Osteocyte (in vitro differentiated cells): Measurements from ENCODE around the gene MKS1. TPM values are rescaled to one million over a fixed set of nuclear protein-coding genes. Genes with fewer than 3 reads are reported as not detected.

Experiments
- DNase-seq: peaks from one replicate; pipeline ENCODE4 v3.0.0; 2021; ENCODE audit warnings: mixed read lengths; ENCODE audit not compliant: unreplicated experiment; ENCODE audit errors: extremely low spot score
- H3K27ac Mint-ChIP-seq: one replicate; pipeline ENCODE4 v1.8.0; 2021; ENCODE audit warnings: mild to moderate bottlenecking, mixed read lengths; ENCODE audit not compliant: unreplicated experiment
- H3K27me3 Mint-ChIP-seq: one replicate; pipeline ENCODE4 v1.8.0; 2021; ENCODE audit warnings: mixed read lengths; ENCODE audit not compliant: unreplicated experiment
- H3K36me3 Mint-ChIP-seq: one replicate; pipeline ENCODE4 v1.8.0; 2021; ENCODE audit warnings: mixed read lengths; ENCODE audit not compliant: unreplicated experiment
- H3K4me1 Mint-ChIP-seq: one replicate; pipeline ENCODE4 v1.8.0; 2021; ENCODE audit warnings: mixed read lengths; ENCODE audit not compliant: unreplicated experiment
- H3K4me3 Mint-ChIP-seq: one replicate; pipeline ENCODE4 v1.8.0; 2021; ENCODE audit warnings: mild to moderate bottlenecking, moderate library complexity, mixed read lengths; ENCODE audit not compliant: unreplicated experiment
- H3K9me3 Mint-ChIP-seq: one replicate; pipeline ENCODE4 v1.8.0; 2021; ENCODE audit warnings: mixed read lengths; ENCODE audit not compliant: unreplicated experiment
- total RNA-seq: library from RNA; stranded (reverse); gene quantifications from 2 replicates; pipeline ENCODE4 v1.2.1, GENCODE V29; 2021
- TF ChIP-seq, protein P1 (sequence below): fragments of 200-600 bp; sonication (generic); IDR thresholded peaks from 2 replicates; pipeline ENCODE4 v1.5.0; 2021; ENCODE audit warnings: antibody characterized with exemption, mild to moderate bottlenecking, moderate library complexity

Gene MKS1
- total RNA-seq, 1 donor from 2014 or later: 24.1 TPM

DNA sequence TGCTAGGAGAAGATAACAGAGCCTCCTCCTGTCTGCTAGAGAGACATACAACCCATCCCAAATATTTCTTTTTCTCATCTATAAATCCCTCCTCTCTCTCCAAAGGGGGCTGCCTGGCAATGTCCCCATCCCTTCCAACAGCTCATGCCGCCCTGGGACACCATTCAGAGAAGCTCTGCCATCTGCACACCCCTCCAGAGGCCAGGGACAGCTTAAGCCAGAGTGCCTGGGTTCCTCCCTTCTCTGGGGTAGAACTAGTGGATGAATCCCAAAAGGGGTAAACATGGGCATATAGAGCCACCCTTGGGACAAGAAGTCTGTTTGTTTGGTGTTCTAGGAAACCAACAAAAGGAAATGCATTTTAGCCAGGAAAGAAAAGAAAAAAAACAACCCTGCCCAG, 16.8 kb upstream of the MKS1 start:
- peaks cover 70% of the 10 kb centered on the region for H3K27me3 Mint-ChIP-seq
- no peak overlapping the region for H3K27ac Mint-ChIP-seq

DNA sequence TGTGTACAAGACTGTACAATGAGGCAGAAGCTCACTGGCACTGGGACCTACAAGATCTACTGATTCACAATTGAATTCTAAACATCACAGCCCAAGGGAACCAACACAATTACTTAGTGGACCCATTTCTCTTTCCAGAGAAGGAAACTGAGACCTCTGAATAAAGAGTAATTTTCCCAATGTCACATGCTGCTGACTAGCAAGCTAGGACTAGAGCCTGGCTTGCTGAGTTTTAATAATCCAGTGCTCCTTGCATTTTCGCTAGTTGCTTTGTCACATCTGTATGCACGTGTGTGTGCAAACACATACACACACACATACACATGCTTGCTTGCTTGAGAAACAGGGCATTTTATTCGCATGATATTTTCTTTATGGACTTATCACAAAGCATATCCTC, 15.5 kb upstream of the MKS1 start:
- DNase-seq: no peak
- no peak overlapping the region for H3K27ac Mint-ChIP-seq
- peaks cover 58% of the 10 kb centered on the region for H3K27me3 Mint-ChIP-seq
- H3K4me3 Mint-ChIP-seq: no peak overlapping the region
- H3K36me3 Mint-ChIP-seq: no peaks in the 10 kb centered on the region
- H3K4me1 Mint-ChIP-seq: no peaks in the 10 kb centered on the region
- H3K9me3 Mint-ChIP-seq: no peaks in the 10 kb centered on the region
- TF ChIP-seq, protein P1, sequence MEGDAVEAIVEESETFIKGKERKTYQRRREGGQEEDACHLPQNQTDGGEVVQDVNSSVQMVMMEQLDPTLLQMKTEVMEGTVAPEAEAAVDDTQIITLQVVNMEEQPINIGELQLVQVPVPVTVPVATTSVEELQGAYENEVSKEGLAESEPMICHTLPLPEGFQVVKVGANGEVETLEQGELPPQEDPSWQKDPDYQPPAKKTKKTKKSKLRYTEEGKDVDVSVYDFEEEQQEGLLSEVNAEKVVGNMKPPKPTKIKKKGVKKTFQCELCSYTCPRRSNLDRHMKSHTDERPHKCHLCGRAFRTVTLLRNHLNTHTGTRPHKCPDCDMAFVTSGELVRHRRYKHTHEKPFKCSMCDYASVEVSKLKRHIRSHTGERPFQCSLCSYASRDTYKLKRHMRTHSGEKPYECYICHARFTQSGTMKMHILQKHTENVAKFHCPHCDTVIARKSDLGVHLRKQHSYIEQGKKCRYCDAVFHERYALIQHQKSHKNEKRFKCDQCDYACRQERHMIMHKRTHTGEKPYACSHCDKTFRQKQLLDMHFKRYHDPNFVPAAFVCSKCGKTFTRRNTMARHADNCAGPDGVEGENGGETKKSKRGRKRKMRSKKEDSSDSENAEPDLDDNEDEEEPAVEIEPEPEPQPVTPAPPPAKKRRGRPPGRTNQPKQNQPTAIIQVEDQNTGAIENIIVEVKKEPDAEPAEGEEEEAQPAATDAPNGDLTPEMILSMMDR: no peak

More for the DNA sequence above, 16.8 kb upstream of the MKS1 start:
- Mint-ChIP-seq H3K9me3 (no peaks in the 10 kb centered on the region), H3K4me3 (no peak overlapping the region), H3K4me1 (no peaks in the 10 kb centered on the region), H3K36me3 (no peaks in the 10 kb centered on the region)
- no peak for DNase-seq
- TF ChIP-seq, protein P1: no peak

DNA sequence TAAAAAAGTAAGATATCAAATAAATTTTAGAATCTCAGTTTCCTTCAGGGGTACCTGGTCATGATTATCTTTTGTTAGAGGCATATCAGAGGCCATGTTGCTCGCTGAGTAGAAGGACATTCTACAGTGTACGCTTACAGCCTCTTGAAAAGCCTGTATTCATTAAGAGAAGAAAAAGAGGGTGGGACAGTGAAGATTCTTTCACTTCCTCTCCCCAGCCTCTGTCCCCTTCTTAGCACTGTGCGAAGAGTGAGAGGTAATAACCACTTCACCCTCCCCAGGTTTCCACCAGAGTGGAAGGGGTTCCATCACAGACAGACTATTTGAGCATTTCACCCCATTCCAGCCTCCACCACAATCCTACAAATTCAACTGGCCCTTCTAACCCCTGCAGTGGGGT, 14.5 kb upstream of the MKS1 start:
- Mint-ChIP-seq H3K36me3 (no peaks in the 10 kb centered on the region), H3K27ac (no peak overlapping the region), H3K4me3 (no peak overlapping the region), H3K4me1 (no peaks in the 10 kb centered on the region), H3K9me3 (no peaks in the 10 kb centered on the region), H3K27me3 (peaks cover 62% of the 10 kb centered on the region)
- TF ChIP-seq, protein P1: no peak
- no peak for DNase-seq

DNA sequence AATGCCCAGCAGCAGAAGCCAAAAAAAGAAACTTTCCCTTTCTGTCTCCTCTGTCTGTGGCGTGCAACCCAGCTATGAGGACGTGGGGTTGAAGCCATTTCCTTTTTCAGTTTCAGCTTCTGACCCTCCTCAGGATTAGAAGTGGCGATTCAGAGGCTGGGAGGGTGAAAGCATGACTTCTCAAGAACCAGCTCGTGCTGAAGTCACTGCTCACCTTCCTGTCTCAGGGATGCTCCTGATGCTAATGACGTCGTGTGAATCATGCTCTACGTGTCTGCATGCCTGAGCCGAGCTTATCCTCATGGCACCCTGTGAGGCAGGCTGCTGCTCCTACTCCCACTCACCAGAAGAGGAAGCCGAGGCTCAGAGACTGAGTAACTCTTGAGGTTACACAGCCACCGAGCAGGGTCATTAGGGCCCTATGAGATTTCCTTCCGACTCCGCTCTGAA, 13.7 kb upstream of the MKS1 start:
- no peaks in the 10 kb centered on the region for H3K4me1 Mint-ChIP-seq
- DNase-seq: no peak
- H3K27ac Mint-ChIP-seq: no peak overlapping the region
- TF ChIP-seq, protein P1: no peak
- no peaks in the 10 kb centered on the region for H3K36me3 Mint-ChIP-seq
- H3K9me3 Mint-ChIP-seq: no peaks in the 10 kb centered on the region
- H3K4me3 Mint-ChIP-seq: no peak overlapping the region
- H3K27me3 Mint-ChIP-seq: peaks cover 63% of the 10 kb centered on the region

DNA sequence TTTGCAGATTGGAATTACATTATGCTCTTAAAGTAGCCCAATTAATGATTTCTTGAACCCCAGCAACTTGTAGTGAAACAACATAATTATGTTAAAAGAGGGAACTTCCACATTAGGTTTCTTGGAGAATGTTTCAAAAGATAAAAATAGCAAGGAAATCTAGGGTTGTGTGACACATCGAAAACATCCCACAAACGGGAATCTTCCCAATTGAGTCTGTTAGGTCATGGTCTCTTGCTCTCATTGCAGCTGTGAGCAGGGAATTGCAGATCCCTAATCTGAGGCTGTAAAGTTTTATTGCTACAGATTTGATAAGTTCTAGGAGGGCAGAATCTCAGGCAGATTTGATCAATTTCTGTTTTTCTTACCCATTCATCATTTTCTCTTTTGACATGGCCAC, 12.6 kb upstream of the MKS1 start:
- TF ChIP-seq, protein P1: no peak
- H3K27me3 Mint-ChIP-seq: peaks cover 54% of the 10 kb centered on the region
- H3K9me3 Mint-ChIP-seq: no peaks in the 10 kb centered on the region
- no peak for DNase-seq
- H3K4me1 Mint-ChIP-seq: no peaks in the 10 kb centered on the region
- no peak overlapping the region for H3K4me3 Mint-ChIP-seq
- no peak overlapping the region for H3K27ac Mint-ChIP-seq
- no peaks in the 10 kb centered on the region for H3K36me3 Mint-ChIP-seq
